Metanephros (tissue), 1 donor: ENCODE data around the gene MC2R. TPM values are rescaled to one million over a fixed set of nuclear protein-coding genes. Genes with fewer than 3 reads are reported as not detected.

ENCODE experiments used
- total RNA-seq: library from RNA; depleted of rRNA; stranded (reverse); fragments of >200 nt; gene quantifications from one replicate; pipeline ENCODE4 v1.2.3, GENCODE V29; 2014

The MC2R gene
- not detected for total RNA-seq

DNA sequence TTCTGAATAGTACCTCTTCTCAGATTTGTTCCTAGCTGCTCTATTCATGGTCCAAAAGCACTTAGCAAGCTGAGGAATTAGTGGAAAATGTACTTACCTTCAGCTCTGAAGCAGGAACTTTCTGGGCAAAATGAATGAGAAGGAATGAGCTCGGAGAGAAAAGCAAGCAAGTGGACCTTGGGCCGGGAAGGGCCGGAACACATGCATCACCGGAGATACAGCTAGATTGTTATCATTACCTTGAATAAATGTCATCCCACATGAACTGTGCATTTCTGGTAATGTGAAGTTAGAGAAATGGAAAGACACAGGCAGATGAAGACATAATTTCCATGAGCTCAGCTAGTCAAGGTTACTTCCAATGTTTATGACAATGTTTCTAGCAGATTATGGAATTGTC is at the start of gene MC2R:
TSS of gene MC2R (minus strand) at position 146 of the 400 bp plus-strand sequence. CDS start 30,018 bp downstream, outside the sequence.

Other genes starting within 250 kb of the MC2R start
- 27.3 TPM for gene FAM210A, start 189.0 kb downstream of the MC2R start, total RNA-seq
- gene RNMT, start 188.9 kb downstream of the MC2R start, total RNA-seq, result 40.0 TPM
- 0.47 TPM for gene MC5R, start 91.4 kb downstream of the MC2R start, total RNA-seq
- 12.6 TPM for gene ZNF519, start 216.9 kb upstream of the MC2R start, total RNA-seq